H1 (cell line): ENCODE data around the gene NOP9. TPM values are rescaled to one million over a fixed set of nuclear protein-coding genes. Genes with fewer than 3 reads are reported as not detected.

Source experiments
- CTCF ChIA-PET: fragments of 300-600 bp; sonication (Branson Sonifier 250); formaldehyde crosslinking; loops from one replicate; lab custom pipeline; 2021; ENCODE audit not compliant: partially characterized antibody; lab: Charles Lee
- POLR2A ChIA-PET: fragments of 300-600 bp; sonication (Branson Sonifier 250); formaldehyde crosslinking; loops from one replicate; lab custom pipeline; 2021; ENCODE audit warnings: inconsistent platforms; ENCODE audit not compliant: partially characterized antibody; lab: Charles Lee
- DNase-seq, 2 experiments: peaks; one replicate each; pipeline versions ENCODE4 v3.0.0 to v3.0.0-alpha.2; 2010 to 2022; ENCODE audit warnings: low spot score in 2 of 2, low read depth in 1 of 2, mixed read lengths in 1 of 2
- FAIRE-seq: peaks from 2 replicates; lab custom pipeline; 2011; peaks lifted over from hg19 to GRCh38; lab: Jason Lieb, UNC
- H2AFZ ChIP-seq: 2 replicates; pipeline ENCODE4 v1.8.1; 2012; ENCODE audit warnings: low read length, inconsistent platforms
- H2AK5ac ChIP-seq: 2 replicates; pipeline ENCODE4 v1.6.1; 2013; ENCODE audit warnings: low read depth, low read length
- H2BK120ac ChIP-seq: replicated peaks from 2 replicates; pipeline ENCODE3; 2013; ENCODE audit warnings: low read depth, low read length, inconsistent platforms
- H2BK12ac ChIP-seq: 2 replicates; pipeline ENCODE4 v1.6.1; 2013; ENCODE audit warnings: low read depth, low read length
- H2BK15ac ChIP-seq: 2 replicates; pipeline ENCODE4 v1.6.1; 2013; ENCODE audit warnings: low read length
- H2BK20ac ChIP-seq: 2 replicates; pipeline ENCODE4 v1.6.1; 2013; ENCODE audit warnings: low read length
- H2BK5ac ChIP-seq: 2 replicates; pipeline ENCODE4 v1.6.1; 2013; ENCODE audit warnings: low read depth, low read length
- H3K14ac ChIP-seq: 2 replicates; pipeline ENCODE4 v1.6.1; 2013; ENCODE audit warnings: inconsistent platforms; ENCODE audit not compliant: insufficient read length
- H3K18ac ChIP-seq: 2 replicates; pipeline ENCODE4 v1.6.1; 2013; ENCODE audit warnings: low read length; ENCODE audit errors: extremely low read depth
- H3K23ac ChIP-seq: 2 replicates; pipeline ENCODE4 v1.6.1; 2013; ENCODE audit warnings: inconsistent platforms; ENCODE audit not compliant: insufficient read length
- H3K23me2 ChIP-seq: 2 replicates; pipeline ENCODE4 v1.6.1; 2013; ENCODE audit warnings: low read depth, low read length
- H3K27ac ChIP-seq: 2 replicates; pipeline ENCODE4 v1.6.1; 2011; ENCODE audit warnings: low read depth, low read length, inconsistent platforms
- H3K27me3 ChIP-seq, 4 experiments: replicated peaks in 1 of 4; 1 replicate in 1 of 4; 2 replicates in 3 of 4; pipeline versions ENCODE4 v1.6.1 to v1.8.1; 2011 to 2013; ENCODE audit warnings: low read length in 3 of 4, mild to moderate bottlenecking in 3 of 4, inconsistent platforms in 2 of 4, mixed read lengths in 2 of 4, moderate library complexity in 1 of 4; ENCODE audit not compliant: control insufficient read depth in 3 of 4, insufficient read depth in 3 of 4; ENCODE audit errors: extremely low read depth in 1 of 4
- H3K36me3 ChIP-seq, 4 experiments: 2 replicates each; pipeline versions ENCODE4 v1.6.1 to v1.8.1; 2011 to 2013; ENCODE audit warnings: mild to moderate bottlenecking in 4 of 4, low read length in 3 of 4, moderate library complexity in 2 of 4, control low read depth in 1 of 4, inconsistent platforms in 1 of 4; ENCODE audit not compliant: insufficient read depth in 4 of 4, control insufficient read depth in 2 of 4
- H3K4ac ChIP-seq: replicated peaks from 2 replicates; pipeline ENCODE3; 2013; ENCODE audit warnings: low read length, low read depth, mixed read lengths, inconsistent platforms; ENCODE audit not compliant: insufficient read length
- H3K4me1 ChIP-seq, 4 experiments: replicated peaks in 1 of 4; 1 replicate in 1 of 4; 2 replicates in 3 of 4; pipeline versions ENCODE4 v1.6.1 to v1.8.1; 2011 to 2013; ENCODE audit warnings: low read length in 3 of 4, inconsistent platforms in 2 of 4, mixed read lengths in 1 of 4; ENCODE audit not compliant: insufficient read depth in 4 of 4, control insufficient read depth in 3 of 4
- H3K4me2 ChIP-seq, 2 experiments: 2 replicates each; pipeline versions ENCODE4 v1.6.1 to v1.8.1; 2011 to 2013; ENCODE audit warnings: low read depth in 2 of 2, low read length in 2 of 2, control low read depth in 1 of 2, inconsistent platforms in 1 of 2, mild to moderate bottlenecking in 1 of 2; ENCODE audit not compliant: insufficient read depth in 1 of 2
- H3K4me3 ChIP-seq, 4 experiments: fragments of 200-600, 300-600 bp in 1 of 4; sonication (generic), shearing (Covaris generic), sonication (Bioruptor Twin) in 1 of 4; 2 replicates each; pipeline versions ENCODE4 v1.5.1 to v1.8.1; 2011 to 2016; ENCODE audit warnings: low read length in 4 of 4, low read depth in 3 of 4, control low read depth in 2 of 4, inconsistent platforms in 2 of 4, mild to moderate bottlenecking in 2 of 4, mixed read lengths in 1 of 4, moderate library complexity in 1 of 4; ENCODE audit not compliant: insufficient read depth in 2 of 4; ENCODE audit errors: extremely low read depth in 1 of 4
- H3K56ac ChIP-seq: replicated peaks from 2 replicates; pipeline ENCODE3; 2013; ENCODE audit warnings: low read depth, mild to moderate bottlenecking, mixed read lengths, low read length, inconsistent platforms; ENCODE audit not compliant: insufficient read length
- H3K79me1 ChIP-seq: 2 replicates; pipeline ENCODE4 v1.6.1; 2013; ENCODE audit warnings: low read depth, low read length, control low read depth
- H3K79me2 ChIP-seq, 2 experiments: 2 replicates each; pipeline versions ENCODE4 v1.6.1 to v1.8.1; 2012 to 2013; ENCODE audit warnings: low read length in 2 of 2, mild to moderate bottlenecking in 2 of 2, inconsistent platforms in 1 of 2; ENCODE audit not compliant: insufficient read depth in 2 of 2, control insufficient read depth in 1 of 2
- H3K9ac ChIP-seq, 4 experiments: replicated peaks in 1 of 4; 1 replicate in 1 of 4; 2 replicates in 3 of 4; pipeline versions ENCODE4 v1.6.1 to v1.8.1; 2011 to 2013; ENCODE audit warnings: low read depth in 3 of 4, low read length in 3 of 4, control low read depth in 2 of 4, mild to moderate bottlenecking in 2 of 4, moderate library complexity in 2 of 4, inconsistent platforms in 1 of 4; ENCODE audit errors: extremely low read depth in 1 of 4
- H3K9me3 ChIP-seq, 2 experiments: 2 replicates each; pipeline versions ENCODE4 v1.6.1 to v1.8.1; 2012 to 2013; ENCODE audit warnings: mild to moderate bottlenecking in 2 of 2, moderate library complexity in 2 of 2, control low read depth in 1 of 2, inconsistent platforms in 1 of 2, low read depth in 1 of 2, low read length in 1 of 2, mixed read lengths in 1 of 2; ENCODE audit not compliant: insufficient read depth in 2 of 2
- H4K20me1 ChIP-seq, 2 experiments: replicated peaks in 1 of 2; 2 replicates each; pipeline versions ENCODE3 to v1.8.1; 2011 to 2013; ENCODE audit warnings: inconsistent platforms in 2 of 2, low read length in 2 of 2, mild to moderate bottlenecking in 1 of 2; ENCODE audit not compliant: insufficient read depth in 2 of 2, control insufficient read depth in 1 of 2
- H4K5ac ChIP-seq: 2 replicates; pipeline ENCODE4 v1.6.1; 2013; ENCODE audit warnings: low read length, low read depth, mixed read lengths, inconsistent platforms; ENCODE audit not compliant: insufficient read length
- H4K8ac ChIP-seq: 2 replicates; pipeline ENCODE4 v1.8.0; 2013; ENCODE audit warnings: mild to moderate bottlenecking, moderate library complexity, low read length, inconsistent platforms; ENCODE audit not compliant: insufficient read depth; ENCODE audit errors: extremely low read depth
- H4K91ac ChIP-seq: replicated peaks from 2 replicates; pipeline ENCODE3; 2013; ENCODE audit warnings: low read length, mixed read lengths, inconsistent platforms; ENCODE audit not compliant: insufficient read length
- ATF3 ChIP-seq: IDR thresholded peaks from 2 replicates; pipeline ENCODE4 v1.6.1; 2011; ENCODE audit warnings: low read depth, mild to moderate bottlenecking, low read length; ENCODE audit not compliant: insufficient read depth
- BACH1 ChIP-seq: IDR thresholded peaks from 2 replicates; pipeline ENCODE4 v1.6.1; 2012; ENCODE audit warnings: low read length, improper control_type of control experiment
- CBX5 ChIP-seq: fragments of 300-800, 300-1000 bp; sonication (generic); IDR thresholded peaks from 2 replicates; pipeline ENCODE4 v1.7.1; 2016; ENCODE audit warnings: antibody characterized with exemption, low read length, low read depth
- E2F6 ChIP-seq: IDR thresholded peaks from 2 replicates; pipeline ENCODE4 v1.6.1; 2012; ENCODE audit warnings: inconsistent platforms
- HDAC6 ChIP-seq: IDR thresholded peaks from one replicate; pipeline ENCODE4 v1.7.1; 2012; ENCODE audit warnings: low read depth, mild to moderate bottlenecking, inconsistent platforms, low read length, moderate library complexity
- JUN ChIP-seq: IDR thresholded peaks from 2 replicates; pipeline ENCODE4 v1.6.1; 2011; ENCODE audit warnings: low read depth, mild to moderate bottlenecking, improper control_type of control experiment, low read length
- NRF1 ChIP-seq: IDR thresholded peaks from 2 replicates; pipeline ENCODE4 v1.6.1; 2011; ENCODE audit warnings: mild to moderate bottlenecking, low read depth, low read length, improper control_type of control experiment
- SAP30 ChIP-seq: fragments of 300-600 bp; sonication (generic); IDR thresholded peaks from 2 replicates; pipeline ENCODE4 v1.7.1; 2012; ENCODE audit warnings: low read length, moderate library complexity, mild to moderate bottlenecking, inconsistent platforms; ENCODE audit not compliant: insufficient read depth, insufficient replicate concordance
- SIRT6 ChIP-seq: IDR thresholded peaks from one replicate; pipeline ENCODE4 v1.7.1; 2012; ENCODE audit warnings: low read length, inconsistent platforms
- SP2 ChIP-seq: IDR thresholded peaks from 2 replicates; pipeline ENCODE4 v1.6.1; 2012; ENCODE audit warnings: mild to moderate bottlenecking, low read length, inconsistent platforms
- SUZ12 ChIP-seq: fragments of 200-600 bp; sonication (generic); IDR thresholded peaks from 2 replicates; pipeline ENCODE4 v1.6.1; 2012; ENCODE audit warnings: mild to moderate bottlenecking, inconsistent platforms, low read length, moderate library complexity, mixed read lengths
- WGBS, 2 experiments: shearing (Covaris generic) in 1 of 2; methylation state at CpG; one replicate each; pipeline versions ENCODE4 v1.1.6 to v1.1.7; 2013 to 2015; ENCODE audit warnings: low lambda C conversion rate in 2 of 2, mixed read lengths in 2 of 2, inconsistent platforms in 1 of 2, low coverage in 1 of 2, missing lambda C conversion rate in 1 of 2; ENCODE audit not compliant: insufficient replicate concordance in 2 of 2, insufficient coverage in 1 of 2, insufficient read length in 1 of 2; ENCODE audit errors: extremely low coverage in 1 of 2, missing lambda C conversion rate in 1 of 2; 5-methylcytosine and 5-hydroxymethylcytosine counted together
- polyA plus RNA-seq, 7 experiments: library from polyadenylated mRNA; depleted of rRNA in 3 of 7; stranded (reverse) in 5 of 7; unstranded in 2 of 7; fragments of >200 nt in 5 of 7; fragments of 200-250 nt in 2 of 7; gene quantifications; 1 replicate in 5 of 7; 2 replicates in 1 of 7; 4 replicates in 1 of 7; pipeline versions ENCODE4 v1.2.1 to v1.2.3, GENCODE V29; 2011 to 2013; ENCODE audit warnings: missing spikeins in 2 of 7, mixed read lengths in 2 of 7
- total RNA-seq: library from RNA; stranded (reverse); fragmentation: NEBNext Ultra II Directional; extraction: Animal tissue kit (Norgen Biotek cat#: 25700); gene quantifications from 2 replicates; pipeline ENCODE4 v1.2.1, GENCODE V29; 2021

NOP9 gene
- total and polyA plus RNA-seq, 2 of the 8 experiments (the other 6 are each of a cell fraction or from before 2014, with no cell fraction given), result 17.8 to 34.8 TPM

- no peak overlapping the region for H2AFZ ChIP-seq
- no peaks in the 10 kb centered on the region for H3K79me2 ChIP-seq
- ChIA-PET POLR2A (interaction anchor here (0.6 to 2.0 kb wide), 6 partner anchors 9 to 114 kb away, joined by 3 to 14 read pairs (median 4); partner anchors contain the start of gene CIDEB), CTCF (interaction anchor here (0.9 to 27.8 kb wide), 8 partner anchors 10 to 362 kb away, joined by 3 to 664 read pairs (median 4); partner anchors contain the start of genes ADCY4, CBLN3, CIDEB and KHNYN)
- no peaks in the 10 kb centered on the region; a peak in 1 of 4 replicates for H3K9me3 ChIP-seq
- no peaks in the 10 kb centered on the region for H3K23me2 ChIP-seq
- H3K14ac ChIP-seq, result no peak overlapping the region
- H2BK120ac ChIP-seq, result no peak overlapping the region
- DNase-seq (no peak), FAIRE-seq (no peak)
- H3K4ac ChIP-seq, result no peak overlapping the region
- no peak overlapping the region for H3K4me2 ChIP-seq
- H3K79me1 ChIP-seq, result no peaks in the 10 kb centered on the region
- H3K4me1 ChIP-seq, result no peaks in the 10 kb centered on the region; a peak in 2 of 7 replicates
- no peak overlapping the region for H2BK12ac ChIP-seq
- no peak overlapping the region for H4K91ac ChIP-seq
- H3K27me3 ChIP-seq, result peaks cover 0 to 43% (median 33%) of the 10 kb centered on the region in 4 experiments; a peak in 6 of 7 replicates
- no peak overlapping the region for H3K27ac ChIP-seq
- WGBS, 2 experiments, result 83% methylated on average over 3 of the region's 3 CpGs; no CpG with 5 or more reads in 1 of the 2 experiments
- H4K5ac ChIP-seq, result no peak overlapping the region
- H2AK5ac ChIP-seq, result no peak overlapping the region
- H4K8ac ChIP-seq, result no peak overlapping the region
- H2BK15ac ChIP-seq, result no peak overlapping the region
- peaks cover 0 to 2% of the 10 kb centered on the region in 2 experiments for H4K20me1 ChIP-seq
- H3K18ac ChIP-seq, result no peak overlapping the region
- H3K36me3 ChIP-seq, result no peaks in the 10 kb centered on the region
- H2BK20ac ChIP-seq, result no peak overlapping the region
- H2BK5ac ChIP-seq, result no peak overlapping the region
- H3K56ac ChIP-seq, result no peak overlapping the region
- no peak overlapping the region for H3K23ac ChIP-seq
- no peak overlapping the region for H3K4me3 ChIP-seq
- H3K9ac ChIP-seq, result no peak overlapping the region
- TF ChIP-seq JUN, result no peak
- no peak for TF ChIP-seq HDAC6
- no peak for TF ChIP-seq ATF3
- TF ChIP-seq BACH1, result no peak
- no peak for TF ChIP-seq SUZ12
- no peak for TF ChIP-seq NRF1
- no peak for TF ChIP-seq SP2
- no peak for TF ChIP-seq CBX5
- TF ChIP-seq E2F6, result no peak
- TF ChIP-seq SIRT6, result no peak
- TF ChIP-seq SAP30, result no peak
These were observed 17.7 kb downstream of the NOP9 start for GRCh38 chr14:24317141-24317928.
